GM21515 (cell line): ENCODE measurements around the gene ARHGDIG.
"Not testable (repeated sequence)": the region's sequence is repeated elsewhere in the genome, so short reads cannot be mapped to it uniquely, and the experiment has no call there.

ENCODE experiments used
- ATAC-seq: cut with Tn5 transposase; IDR thresholded peaks from one replicate; pipeline ENCODE4 v1.9.1; 2021; ENCODE audit not compliant: unreplicated experiment

ARHGDIG gene

DNA sequence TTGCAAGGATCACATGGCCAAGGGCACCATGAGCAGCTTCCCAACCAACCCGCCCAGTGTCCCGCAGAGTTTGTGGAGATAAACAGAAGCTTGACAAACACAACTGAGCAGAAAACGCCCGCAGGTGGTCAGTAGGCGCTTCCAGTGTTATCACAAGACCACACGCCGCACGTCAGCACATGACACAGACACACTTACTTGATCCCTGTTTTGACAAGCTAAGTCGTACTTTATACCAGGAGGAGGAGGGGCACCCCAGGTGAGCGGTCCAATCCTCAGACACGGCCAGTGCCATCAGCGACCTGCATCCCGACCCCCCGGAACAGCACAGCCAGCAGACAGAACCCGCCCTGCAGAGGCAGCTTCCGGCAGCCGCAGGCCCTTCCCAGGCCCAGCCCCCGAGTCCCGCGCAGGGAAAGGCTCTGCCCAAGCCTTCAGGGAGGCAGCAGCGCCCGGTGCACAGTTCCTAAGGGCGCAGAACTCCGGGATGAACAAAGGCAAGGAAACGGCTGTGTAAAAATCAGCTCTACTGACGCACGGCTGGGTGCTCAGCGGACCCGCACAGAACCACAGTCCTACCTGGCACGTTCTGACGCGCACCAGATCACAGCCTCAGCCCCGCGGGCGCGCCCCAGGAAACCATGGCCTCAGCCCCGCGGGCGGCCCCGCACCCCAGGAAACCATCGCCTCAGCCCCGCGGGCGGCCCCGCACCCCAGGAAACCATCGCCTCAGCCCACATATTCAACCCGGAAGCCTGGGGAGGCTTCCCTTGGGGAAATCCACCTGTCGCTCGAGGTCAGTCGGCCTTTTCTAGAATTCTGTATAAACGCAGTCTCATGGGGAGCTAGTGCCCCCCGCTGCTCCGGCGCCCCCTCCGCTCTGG lies 44.3 kb downstream of the ARHGDIG start:
- no peak for ATAC-seq

DNA sequence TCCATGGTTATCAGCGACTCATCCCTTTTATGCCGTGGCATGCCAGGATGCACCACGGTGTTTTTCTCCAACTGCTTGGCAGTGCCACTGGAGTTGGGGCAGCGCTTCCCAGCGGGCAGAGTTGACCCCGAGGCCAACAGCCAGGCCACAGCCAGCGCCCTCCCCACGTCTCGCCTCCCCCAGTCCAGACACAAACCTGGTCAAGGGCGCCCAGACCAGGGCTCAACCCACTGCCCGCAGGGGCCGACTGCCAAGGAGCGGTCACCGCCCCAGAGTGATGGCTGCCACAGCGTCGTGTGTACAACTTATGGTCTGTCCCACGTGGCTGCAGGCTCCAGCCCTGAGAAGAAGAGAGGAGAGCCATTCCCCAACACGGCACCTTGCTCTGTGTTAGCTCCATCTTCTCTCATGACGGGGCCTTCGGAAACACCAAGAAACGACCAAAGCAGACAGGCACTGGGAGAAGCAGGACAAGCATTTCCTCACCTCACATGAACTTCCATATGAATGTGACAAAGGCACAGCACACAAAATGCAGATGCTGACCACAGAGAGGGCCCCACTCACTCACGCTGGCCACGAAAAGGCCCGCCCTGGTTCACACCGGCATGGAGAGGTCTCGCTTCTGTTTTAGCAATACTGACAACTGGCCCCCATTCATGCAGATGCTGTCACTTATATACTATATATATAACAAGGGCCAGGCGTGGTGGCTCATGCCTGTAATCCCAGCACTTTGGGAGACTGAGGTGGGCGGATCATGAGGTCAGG lies 45.2 kb downstream of the ARHGDIG start:
- ATAC-seq, result no peak

DNA sequence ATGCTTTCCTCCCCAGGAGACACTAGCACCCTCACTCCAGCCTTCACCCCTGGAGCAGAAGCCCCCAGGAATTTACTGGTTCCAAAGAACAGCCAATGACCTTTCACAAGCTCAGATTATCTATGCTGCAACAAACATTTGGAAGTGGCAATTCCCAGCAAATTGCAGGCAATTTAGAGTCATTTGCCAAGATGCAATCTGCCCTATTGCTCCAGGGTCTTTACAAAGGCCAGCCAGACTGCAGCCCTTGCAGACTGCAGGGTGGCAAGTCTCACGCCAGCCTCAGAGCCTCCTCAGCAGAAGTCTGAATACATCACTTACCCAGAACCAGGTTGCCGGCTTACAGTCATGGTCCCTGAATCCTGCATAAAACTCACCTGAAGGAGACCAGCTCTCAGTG lies 50.4 kb downstream of the ARHGDIG start:
- no peak for ATAC-seq

DNA sequence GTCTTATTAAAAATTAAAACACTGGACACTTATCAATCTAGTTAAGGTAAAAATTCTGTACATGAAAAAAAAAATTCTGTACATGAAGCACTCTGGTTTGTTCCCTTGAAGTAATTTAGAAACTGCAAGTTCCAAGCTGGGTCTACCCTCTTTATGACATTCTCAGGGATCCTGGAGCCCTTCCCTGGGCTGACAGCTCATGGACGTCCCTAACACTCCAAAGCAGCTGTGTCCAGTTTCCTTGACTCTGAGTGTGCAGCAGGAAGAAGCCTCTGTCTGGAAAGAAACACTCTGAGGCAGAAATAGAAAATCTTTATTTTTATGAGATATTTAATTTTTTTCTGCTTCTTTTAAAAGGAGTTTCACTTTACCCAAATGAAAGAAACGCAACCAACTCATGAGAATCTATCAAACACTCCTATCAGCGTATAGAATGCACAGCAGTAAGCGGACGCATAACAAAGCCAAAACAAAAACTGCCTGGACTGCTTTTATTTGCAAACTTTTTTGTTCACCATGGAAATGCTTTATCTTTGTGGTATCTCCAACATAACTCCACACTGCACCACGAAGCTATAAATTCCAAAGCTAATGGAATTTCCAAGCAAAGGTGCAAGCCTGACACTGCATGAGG lies 50.9 kb downstream of the ARHGDIG start:
- not testable (repeated sequence) for ATAC-seq
